Right lobe of liver (tissue), 6 donors: ENCODE results near the gene TNP1. TPM values are rescaled to one million over a fixed set of nuclear protein-coding genes. Genes with fewer than 3 reads are reported as not detected.

Source experiments
- ATAC-seq, 4 donors: fragments of 200-7000 bp; cut with Tn5 transposase; one replicate each; pipeline ENCODE4 v1.9.1; 2020; ENCODE audit warnings: mild to moderate bottlenecking in 4 of 4, moderate library complexity in 4 of 4
- DNase-seq, 3 donors: peaks; one replicate each; pipeline ENCODE4 v3.0.0-alpha.2; 2020
- H3K27ac ChIP-seq, 3 donors: fragments of 200-600 bp; one replicate each; pipeline ENCODE4 v1.8.0; 2022
- H3K27me3 ChIP-seq, 2 donors: fragments of 200-600 bp; one replicate each; pipeline ENCODE4 v1.8.0; 2022
- H3K36me3 ChIP-seq, 4 donors: fragments of 200-600 bp; sonication (generic) in 1 of 4; one replicate each; pipeline versions ENCODE4 v1.5.1 to v1.8.0; 2017 to 2022; ENCODE audit warnings: control low read depth in 1 of 4
- H3K4me1 ChIP-seq, 4 donors: fragments of 200-600 bp; sonication (generic) in 1 of 4; one replicate each; pipeline versions ENCODE4 v1.5.1 to v1.8.0; 2017 to 2022; ENCODE audit warnings: control low read depth in 1 of 4
- H3K4me3 ChIP-seq, 3 donors: fragments of 200-600 bp; one replicate each; pipeline ENCODE4 v1.8.0; 2022
- H3K9me3 ChIP-seq, 4 donors: fragments of 200-600 bp; sonication (generic) in 1 of 4; one replicate each; pipeline versions ENCODE4 v1.5.1 to v1.8.0; 2017 to 2022; ENCODE audit warnings: control low read depth in 1 of 4
- POLR2A ChIP-seq: fragments of 450-650 bp; IDR thresholded peaks from one replicate; pipeline ENCODE4 v1.6.1; 2017; ENCODE audit warnings: antibody characterized with exemption, mild to moderate bottlenecking
- WGBS: methylation state at CpG from one replicate; pipeline ENCODE4 v1.1.6; 2018; ENCODE audit warnings: low coverage, low lambda C conversion rate; ENCODE audit not compliant: insufficient coverage; ENCODE audit errors: missing lambda C conversion rate; 5-methylcytosine and 5-hydroxymethylcytosine counted together
- intact Hi-C, 2 donors: fragments of 100-400 bp; cut with DNase I; formaldehyde crosslinking; loops; one replicate each; pipeline versions ENCODE4 v1.11.2 to v1.14.1; 2022
- total RNA-seq, 6 experiments: library from RNA; depleted of rRNA in 2 of 6; stranded (reverse); fragments of >200 nt in 2 of 6; fragmentation: NEBNext Ultra II Directional in 3 of 6; extraction: Animal tissue kit (Norgen Biotek cat#: 25700) in 3 of 6; gene quantifications; one replicate each; pipeline versions ENCODE4 v1.1.0 to v1.2.4, GENCODE V29; 2016 to 2023
- TF ChIP-seq, protein P1 (sequence below), 4 donors: fragments of 200-600 bp in 3 of 4; fragments of 450-650 bp in 1 of 4; IDR thresholded peaks; one replicate each; pipeline versions ENCODE4 v1.5.1 to v1.8.0; 2016 to 2022; ENCODE audit warnings: antibody characterized with exemption in 4 of 4, mild to moderate bottlenecking in 2 of 4
- donor health status: DM: no; HTN: yes; CAD: no.
- donor health status: DM: no; HTN: no; CAD: no.
- donor health status: DM: no; HTN: no; CAD: no.
- donor health status: DM: no; HTN: yes; CAD: no.
- donor health status: DM: no; HTN: yes; CAD: no.

Gene TNP1
- total RNA-seq, 6 experiments from 2014 or later, result not detected

DNA sequence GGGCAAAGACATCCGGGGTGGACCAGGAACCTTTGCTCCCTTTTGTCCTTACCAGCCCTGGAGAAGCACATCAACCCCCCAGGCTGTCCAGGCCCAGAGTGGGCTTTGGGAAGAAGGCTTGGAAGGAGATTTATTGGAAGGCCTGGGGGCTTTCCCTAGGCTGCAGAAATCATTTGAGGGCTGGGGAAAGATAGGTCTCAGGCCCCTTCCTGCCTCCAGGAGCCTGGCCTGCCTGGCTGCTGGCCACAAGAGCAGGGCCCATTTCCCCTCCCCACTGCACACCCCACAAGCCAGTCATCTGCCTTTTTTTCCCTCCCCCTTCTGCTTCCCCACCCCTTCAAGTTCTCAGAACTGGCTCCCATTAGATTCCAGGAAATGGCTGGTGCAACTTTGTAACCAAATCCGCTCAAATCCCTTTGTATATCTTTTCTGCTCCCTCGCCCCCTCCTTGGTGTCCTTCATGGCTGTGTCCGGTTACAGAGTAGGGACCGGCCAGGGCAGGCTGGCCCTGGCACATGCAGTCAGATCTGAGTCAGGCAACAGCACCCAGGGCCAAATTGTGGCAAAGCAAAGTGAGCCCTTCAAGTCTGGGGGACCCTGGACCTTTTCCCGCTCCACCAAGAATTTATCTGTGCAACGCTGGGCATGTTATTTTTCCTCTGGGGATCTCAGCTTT, 20.8 kb upstream of the TNP1 start:
- intact Hi-C loops, result no loop called here
- TF ChIP-seq, protein P1, sequence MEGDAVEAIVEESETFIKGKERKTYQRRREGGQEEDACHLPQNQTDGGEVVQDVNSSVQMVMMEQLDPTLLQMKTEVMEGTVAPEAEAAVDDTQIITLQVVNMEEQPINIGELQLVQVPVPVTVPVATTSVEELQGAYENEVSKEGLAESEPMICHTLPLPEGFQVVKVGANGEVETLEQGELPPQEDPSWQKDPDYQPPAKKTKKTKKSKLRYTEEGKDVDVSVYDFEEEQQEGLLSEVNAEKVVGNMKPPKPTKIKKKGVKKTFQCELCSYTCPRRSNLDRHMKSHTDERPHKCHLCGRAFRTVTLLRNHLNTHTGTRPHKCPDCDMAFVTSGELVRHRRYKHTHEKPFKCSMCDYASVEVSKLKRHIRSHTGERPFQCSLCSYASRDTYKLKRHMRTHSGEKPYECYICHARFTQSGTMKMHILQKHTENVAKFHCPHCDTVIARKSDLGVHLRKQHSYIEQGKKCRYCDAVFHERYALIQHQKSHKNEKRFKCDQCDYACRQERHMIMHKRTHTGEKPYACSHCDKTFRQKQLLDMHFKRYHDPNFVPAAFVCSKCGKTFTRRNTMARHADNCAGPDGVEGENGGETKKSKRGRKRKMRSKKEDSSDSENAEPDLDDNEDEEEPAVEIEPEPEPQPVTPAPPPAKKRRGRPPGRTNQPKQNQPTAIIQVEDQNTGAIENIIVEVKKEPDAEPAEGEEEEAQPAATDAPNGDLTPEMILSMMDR (IDR thresholded peaks at IDR 0.05), result no peak
- TF ChIP-seq POLR2A, result no peak
- H3K9me3 ChIP-seq, result no peaks in the 10 kb centered on the region
- H3K27me3 ChIP-seq, result no peaks in the 10 kb centered on the region
- 64% methylated on average over 7 of the region's 7 CpGs for WGBS
- H3K4me1 ChIP-seq, result no peaks in the 10 kb centered on the region
- no peak overlapping the region for H3K27ac ChIP-seq
- DNase-seq (no peak), ATAC-seq (peak in 3 of 4 donors; percentile 15 to 28 (median 21))
- H3K4me3 ChIP-seq, result no peak overlapping the region
- no peaks in the 10 kb centered on the region for H3K36me3 ChIP-seq

DNA sequence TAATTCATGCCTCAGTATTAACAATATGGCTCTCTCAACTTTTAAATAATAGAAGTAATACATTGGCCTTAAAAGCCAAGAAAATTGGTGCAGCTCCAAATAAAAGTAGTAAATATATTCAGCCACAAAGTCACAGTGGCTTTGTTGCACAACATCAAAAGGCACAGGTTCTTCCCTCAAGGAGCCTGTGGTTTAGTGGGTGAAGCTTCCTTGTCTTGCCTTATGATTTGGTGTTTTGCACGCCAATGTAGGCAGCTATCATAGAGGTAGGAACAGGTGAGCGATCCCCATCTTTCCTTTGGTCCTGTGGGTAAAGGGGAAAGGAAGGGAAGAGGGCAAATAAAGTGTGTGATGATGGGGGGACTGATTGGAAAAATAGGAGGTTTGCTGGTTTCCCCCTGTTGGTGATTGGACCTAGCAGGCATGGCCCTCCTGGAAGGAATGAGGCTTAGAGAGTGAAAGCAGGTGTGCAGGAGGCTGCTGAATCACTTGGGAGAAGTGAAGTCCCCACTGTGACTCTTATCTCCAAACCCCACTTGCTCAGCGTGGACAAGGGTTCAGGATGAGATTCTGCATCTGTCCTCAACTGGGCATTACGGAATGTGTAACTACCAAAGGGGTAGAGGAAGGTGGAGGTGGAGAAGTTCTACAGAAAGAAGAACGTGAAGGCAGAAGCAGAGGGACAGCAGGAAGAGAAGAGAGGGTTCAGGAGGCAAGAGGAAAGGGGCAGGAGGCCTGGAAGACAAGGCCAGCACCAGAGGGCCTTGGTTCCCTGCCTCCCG, 20.1 kb upstream of the TNP1 start:
- H3K4me1 ChIP-seq, result no peaks in the 10 kb centered on the region
- H3K27ac ChIP-seq, result no peak overlapping the region
- no peaks in the 10 kb centered on the region for H3K36me3 ChIP-seq
- H3K27me3 ChIP-seq, result no peaks in the 10 kb centered on the region
- TF ChIP-seq POLR2A, result no peak
- TF ChIP-seq, protein P1 (IDR thresholded peaks at IDR 0.05), result no peak
- no peak overlapping the region for H3K4me3 ChIP-seq
- no peaks in the 10 kb centered on the region for H3K9me3 ChIP-seq
- 74% methylated on average over 5 of the region's 6 CpGs for WGBS
- intact Hi-C loops, result no loop called here
- ATAC-seq (no peak), DNase-seq (no peak)

DNA sequence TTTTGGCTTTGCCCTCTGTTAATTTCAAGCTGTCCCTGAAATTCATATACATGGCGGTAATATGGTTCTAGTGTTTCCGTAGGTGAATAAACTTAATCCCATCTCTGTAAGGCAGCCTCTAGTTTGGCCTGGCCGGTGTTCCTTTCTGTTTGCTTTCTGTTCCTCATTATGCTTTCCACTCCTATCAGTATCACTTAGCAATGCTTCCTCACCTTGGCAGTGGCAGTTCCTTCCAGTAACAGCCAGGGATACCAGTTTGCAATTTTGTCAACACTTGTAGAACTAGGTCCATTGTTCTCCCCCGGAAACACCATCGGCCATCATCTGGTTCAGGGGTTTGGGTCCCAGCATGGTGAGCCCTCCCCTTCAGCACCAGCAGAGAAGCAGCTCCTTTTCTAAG, 18.2 kb upstream of the TNP1 start:
- no peak for ATAC-seq
- no peaks in the 10 kb centered on the region for H3K36me3 ChIP-seq
- no peaks in the 10 kb centered on the region for H3K4me1 ChIP-seq
- H3K9me3 ChIP-seq, result no peaks in the 10 kb centered on the region
- TF ChIP-seq, protein P1 (IDR thresholded peaks at IDR 0.05), result no peak
- no peak for TF ChIP-seq POLR2A
- DNase-seq, result no peak
- H3K27me3 ChIP-seq, result no peaks in the 10 kb centered on the region
- WGBS, result 81% methylated on average over 4 of the region's 5 CpGs
- intact Hi-C loops, result no loop called here
- H3K4me3 ChIP-seq, result no peak overlapping the region
- no peak overlapping the region for H3K27ac ChIP-seq

DNA sequence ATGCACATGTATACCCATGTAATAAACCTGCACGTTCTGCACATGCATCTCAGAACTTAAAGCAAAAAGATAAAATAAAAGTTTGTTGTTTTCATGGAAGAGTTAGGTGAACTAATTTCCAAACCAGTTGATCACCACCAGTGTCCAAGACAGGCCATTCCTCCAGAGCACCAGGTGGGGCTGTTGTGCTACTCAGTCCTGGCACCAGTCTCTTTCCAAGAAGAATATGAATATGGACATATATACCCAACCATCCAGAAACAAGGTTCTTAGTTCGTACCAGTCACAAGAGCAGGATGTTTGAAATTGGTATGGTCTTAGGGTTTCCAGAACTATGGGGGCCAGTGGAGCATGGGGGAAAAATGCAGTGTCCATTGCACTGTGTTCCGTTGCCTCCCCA, 17.2 kb upstream of the TNP1 start:
- Histone ChIP-seq H3K9me3 (no peaks in the 10 kb centered on the region), H3K27ac (no peak overlapping the region), H3K36me3 (no peaks in the 10 kb centered on the region), H3K4me3 (no peak overlapping the region), H3K4me1 (peaks cover 0 to 9% (median 4%) of the 10 kb centered on the region in 4 donors), H3K27me3 (no peaks in the 10 kb centered on the region)
- intact Hi-C loops, result no loop called here
- 88% methylated on average over 3 of the region's 3 CpGs for WGBS
- DNase-seq (no peak), ATAC-seq (no peak)
- TF ChIP-seq, protein P1 (IDR thresholded peaks at IDR 0.05), result no peak
- no peak for TF ChIP-seq POLR2A
